B cell (primary cell): ENCODE data around the gene CHRNA5. TPM values are rescaled to one million over a fixed set of nuclear protein-coding genes. Genes with fewer than 3 reads are reported as not detected.

Experiments used
- ATAC-seq: fragments of 200-7000 bp; cut with Tn5 transposase; one replicate; pipeline ENCODE4 v1.10.0; 2021; ENCODE audit warnings: low read depth, mild to moderate bottlenecking, moderate number of reproducible peaks, moderate library complexity
- CTCF ChIA-PET: fragments of 350-600 bp; sonication (Branson Sonifier 250); formaldehyde crosslinking; loops from one replicate; lab custom pipeline; 2021; ENCODE audit warnings: antibody characterized with exemption, inconsistent platforms; lab: Charles Lee
- POLR2A ChIA-PET: fragments of 350-600 bp; sonication (Branson Sonifier 250); formaldehyde crosslinking; loops from one replicate; lab custom pipeline; 2021; ENCODE audit warnings: antibody characterized with exemption; lab: Charles Lee
- DNase-seq: peaks from one replicate; pipeline ENCODE4 v3.0.0; 2013
- H2AFZ ChIP-seq: 2 replicates; pipeline ENCODE4 v1.6.1; 2012; ENCODE audit warnings: mild to moderate bottlenecking, low read depth, low read length; ENCODE audit not compliant: insufficient read depth, poor library complexity, severe bottlenecking
- H3K27ac ChIP-seq, 2 donors: 1 replicate in 1 of 2; 2 replicates in 1 of 2; pipeline ENCODE4 v1.5.1; 2012 to 2013; ENCODE audit warnings: low read length in 2 of 2, mild to moderate bottlenecking in 2 of 2, moderate library complexity in 1 of 2
- H3K27me3 ChIP-seq, 4 experiments: fragments of 200-600 bp in 1 of 4; sonication (generic) in 1 of 4; replicated peaks in 1 of 4; 1 replicate in 2 of 4; 2 replicates in 2 of 4; pipeline versions ENCODE4 v1.6.1 to v1.7.0; 2013 to 2016; ENCODE audit warnings: low read length in 3 of 4, mild to moderate bottlenecking in 2 of 4, mixed read lengths in 1 of 4, moderate library complexity in 1 of 4; ENCODE audit not compliant: insufficient read depth in 4 of 4, control insufficient read depth in 3 of 4; ENCODE audit errors: control extremely low read depth in 1 of 4
- H3K36me3 ChIP-seq, 2 experiments: replicated peaks in 1 of 2; 1 replicate in 1 of 2; 2 replicates in 1 of 2; pipeline versions ENCODE4 v1.6.1 to v1.7.1; 2013; ENCODE audit warnings: low read length in 1 of 2; ENCODE audit not compliant: insufficient read depth in 2 of 2, control insufficient read depth in 1 of 2; ENCODE audit errors: control extremely low read depth in 1 of 2, extremely low read depth in 1 of 2
- H3K4me1 ChIP-seq, 2 donors: fragments of 200-600 bp in 1 of 2; sonication (generic) in 1 of 2; 1 replicate in 1 of 2; 2 replicates in 1 of 2; pipeline versions ENCODE4 v1.5.1 to v1.6.1; 2013 to 2017; ENCODE audit warnings: low read length in 2 of 2; ENCODE audit not compliant: control insufficient read depth in 2 of 2, insufficient read depth in 2 of 2
- H3K4me2 ChIP-seq: replicated peaks from 2 replicates; pipeline ENCODE3; 2012; ENCODE audit warnings: mild to moderate bottlenecking, low read depth, low read length; ENCODE audit not compliant: poor library complexity, severe bottlenecking
- H3K4me3 ChIP-seq, 5 experiments: fragments of 200-600 bp in 1 of 5; sonication (generic) in 1 of 5; 1 replicate in 3 of 5; 2 replicates in 2 of 5; pipeline versions ENCODE4 v1.5.1 to v1.7.0; 2011 to 2016; ENCODE audit warnings: low read length in 4 of 5, mild to moderate bottlenecking in 4 of 5, low read depth in 2 of 5, control low read depth in 1 of 5, moderate library complexity in 1 of 5; ENCODE audit not compliant: insufficient read depth in 1 of 5; ENCODE audit errors: control extremely low read depth in 1 of 5, extremely low read depth in 1 of 5
- H3K79me2 ChIP-seq: fragments of 200-600 bp; sonication (generic); one replicate; pipeline ENCODE4 v1.6.0; 2016; ENCODE audit warnings: low read length; ENCODE audit not compliant: control insufficient read depth, insufficient read depth
- H3K9ac ChIP-seq: fragments of 200-600 bp; sonication (generic); 2 replicates; pipeline ENCODE4 v1.6.1; 2017; ENCODE audit warnings: mild to moderate bottlenecking, low read length, moderate library complexity
- H3K9me3 ChIP-seq, 3 donors: one replicate each; pipeline versions ENCODE4 v1.6.1 to v1.7.1; 2013; ENCODE audit warnings: low read length in 2 of 3; ENCODE audit not compliant: control insufficient read depth in 2 of 3, insufficient read depth in 1 of 3; ENCODE audit errors: control extremely low read depth in 1 of 3
- H4K20me1 ChIP-seq: 2 replicates; pipeline ENCODE4 v1.6.0; 2012; ENCODE audit warnings: mild to moderate bottlenecking, low read length; ENCODE audit not compliant: insufficient read depth, control insufficient read depth, poor library complexity, severe bottlenecking
- H3K27ac Mint-ChIP-seq: one replicate; pipeline ENCODE4 v1.8.0; 2021; ENCODE audit warnings: mixed read lengths
- H3K27me3 Mint-ChIP-seq: one replicate; pipeline ENCODE4 v1.8.0; 2021; ENCODE audit warnings: mixed read lengths
- H3K4me1 Mint-ChIP-seq: one replicate; pipeline ENCODE4 v1.8.0; 2021; ENCODE audit warnings: mixed read lengths
- H3K4me3 Mint-ChIP-seq: one replicate; pipeline ENCODE4 v1.8.0; 2021; ENCODE audit warnings: mixed read lengths
- H3K9me3 Mint-ChIP-seq: one replicate; pipeline ENCODE4 v1.8.0; 2022; ENCODE audit warnings: mixed read lengths; ENCODE audit not compliant: insufficient read depth
- CTCF ChIP-seq: fragments of 200-600 bp; IDR thresholded peaks from one replicate; pipeline ENCODE4 v1.8.0; 2022; ENCODE audit warnings: antibody characterized with exemption, mild to moderate bottlenecking
- EZH2 ChIP-seq: IDR thresholded peaks from 2 replicates; pipeline ENCODE4 v1.6.1; 2012; ENCODE audit warnings: borderline replicate concordance, low read depth, mild to moderate bottlenecking, moderate library complexity, low read length; ENCODE audit not compliant: insufficient read depth, poor library complexity, severe bottlenecking
- WGBS: methylation state at CpG from one replicate; pipeline ENCODE4 v1.1.5; 2013; ENCODE audit warnings: missing lambda C conversion rate; ENCODE audit not compliant: insufficient coverage; 5-methylcytosine and 5-hydroxymethylcytosine counted together
- intact Hi-C: fragments of 100-400 bp; cut with micrococcal nuclease; formaldehyde crosslinking; loops from one replicate; pipeline ENCODE4 v1.10.0; 2022
- polyA plus RNA-seq: library from polyadenylated mRNA; depleted of rRNA; stranded (reverse); fragments of >200 nt; gene quantifications from 2 replicates; pipeline ENCODE4 v1.2.3, GENCODE V29; 2012
- total RNA-seq, 2 donors: library from RNA; stranded (reverse); fragments of 120-200 nt in 1 of 2; gene quantifications; 1 replicate in 1 of 2; 2 replicates in 1 of 2; pipeline versions ENCODE4 v1.2.3 to v1.2.4, GENCODE V29; 2013 to 2022

The CHRNA5 gene
- total and polyA plus RNA-seq, 2 donors (not counting 1 experiment from before 2014, with no cell fraction given) = 0.09 to 1.2 TPM

GRCh38 chr15:78565951-78566774 lies 843 bp downstream of the CHRNA5 start:
- ChIA-PET CTCF (interaction anchor here (1.4 to 2.1 kb wide), 3 partner anchors 25 to 618 kb away, joined by 4 to 6 read pairs (median 4); no protein-coding TSS in a partner anchor), POLR2A (interaction anchor here (1.6 to 3.3 kb wide), 2 partner anchors 25 to 129 kb away, joined by 7 to 17 read pairs; partner anchors contain the start of genes IREB2 and PSMA4)
- no peaks in the 10 kb centered on the region for H4K20me1 ChIP-seq
- TF ChIP-seq EZH2 (no peak), CTCF (no peak)
- H3K9me3 ChIP-seq = no peaks in the 10 kb centered on the region
- H3K4me1 ChIP-seq = peaks cover 16 to 17% of the 10 kb centered on the region in 2 donors
- no peak for ATAC-seq
- intact Hi-C loops = loop anchor here (1.0 to 10.0 kb wide), 3 partner anchors 26 to 1449 kb away; partner anchors contain the start of genes IREB2 and PSMA4
- no peaks in the 10 kb centered on the region for H3K36me3 ChIP-seq
- H3K9ac ChIP-seq = peak overlapping the region; percentile 70
- peak overlapping the region; percentile 98 for H2AFZ ChIP-seq
- H3K27ac ChIP-seq = no peak overlapping the region
- H3K9me3 Mint-ChIP-seq = no peaks in the 10 kb centered on the region
- DNase-seq = peak; percentile 44
- WGBS = 18% methylated on average over 5 of the region's 19 CpGs
- H3K27me3 ChIP-seq = peaks cover 0 to 12% (median under 1%) of the 10 kb centered on the region in 4 experiments
- peak overlapping the region; percentile 96 for H3K4me2 ChIP-seq
- peak overlapping the region; percentile 54 to 80 (median 68) for H3K4me3 ChIP-seq
- H3K27me3 Mint-ChIP-seq = peaks cover 6% of the 10 kb centered on the region
- no peaks in the 10 kb centered on the region for H3K79me2 ChIP-seq
- peak overlapping the region; percentile 5 for H3K27ac Mint-ChIP-seq
- H3K4me1 Mint-ChIP-seq = peaks cover 26% of the 10 kb centered on the region
- H3K4me3 Mint-ChIP-seq = peak overlapping the region; percentile 89
